HepG2 (cell line): ENCODE measurements around the gene POGLUT2. TPM values are rescaled to one million over a fixed set of nuclear protein-coding genes. Genes with fewer than 3 reads are reported as not detected.

Source experiments
- CHD4 ChIP-seq: fragments of 200-600 bp; sonication (generic); IDR thresholded peaks from 2 replicates; pipeline ENCODE4 v1.7.0; 2017; ENCODE audit warnings: mild to moderate bottlenecking, low read length, borderline replicate concordance
- HDAC1 ChIP-seq: sonication (generic); formaldehyde crosslinking; IDR thresholded peaks from 2 replicates; pipeline ENCODE4 v1.5.1; 2020; ENCODE audit warnings: mild to moderate bottlenecking, missing genetic modification reagents
- IRF2 ChIP-seq: IDR thresholded peaks from 2 replicates; pipeline ENCODE4 v1.6.1; 2018; ENCODE audit warnings: missing genetic modification reagents, missing compliant biosample characterization
- JARID2 ChIP-seq: sonication (generic); formaldehyde crosslinking; IDR thresholded peaks from 2 replicates; pipeline ENCODE4 v1.8.1; 2023; ENCODE audit warnings: missing genetic modification reagents, inconsistent platforms; ENCODE audit not compliant: insufficient replicate concordance
- KDM3A ChIP-seq: IDR thresholded peaks from 2 replicates; pipeline ENCODE4 v1.6.1; 2018; ENCODE audit warnings: low read depth, missing compliant biosample characterization
- PAWR ChIP-seq: sonication (generic); formaldehyde crosslinking; IDR thresholded peaks from 2 replicates; pipeline ENCODE4 v1.4.0; 2020; ENCODE audit warnings: missing genetic modification reagents, mild to moderate bottlenecking, borderline replicate concordance
- PHB2 ChIP-seq: fragments of 450-650 bp; IDR thresholded peaks from 2 replicates; pipeline ENCODE4 v1.6.1; 2018; ENCODE audit not compliant: partially characterized antibody
- PLRG1 ChIP-seq: fragments of 450-650 bp; conservative IDR thresholded peaks from 2 replicates; pipeline ENCODE4 v1.6.1; 2016
- REL ChIP-seq: sonication (generic); formaldehyde crosslinking; conservative IDR thresholded peaks from 2 replicates; pipeline ENCODE4 v1.8.0; 2022; ENCODE audit warnings: mild to moderate bottlenecking, missing genetic modification reagents, moderate library complexity
- SALL1 ChIP-seq: sonication (generic); formaldehyde crosslinking; IDR thresholded peaks from 2 replicates; pipeline ENCODE4 v1.8.0; 2022; ENCODE audit warnings: mild to moderate bottlenecking, missing genetic modification reagents
- TSC22D2 ChIP-seq: sonication (generic); formaldehyde crosslinking; IDR thresholded peaks from 2 replicates; pipeline ENCODE4 v1.5.1; 2020; ENCODE audit warnings: missing genetic modification reagents, mild to moderate bottlenecking, borderline replicate concordance
- ZNF207 ChIP-seq: fragments of 450-650 bp; IDR thresholded peaks from 2 replicates; pipeline ENCODE4 v1.6.1; 2016; ENCODE audit warnings: antibody characterized with exemption, borderline replicate concordance
- ZNF326 ChIP-seq: sonication (generic); formaldehyde crosslinking; IDR thresholded peaks from 2 replicates; pipeline ENCODE4 v1.4.0; 2020; ENCODE audit warnings: missing genetic modification reagents, borderline replicate concordance
- ZNF331 ChIP-seq: sonication (generic); formaldehyde crosslinking; IDR thresholded peaks from 2 replicates; pipeline ENCODE4 v1.4.0; 2020; ENCODE audit warnings: missing genetic modification reagents
- ZNF484 ChIP-seq: sonication (generic); formaldehyde crosslinking; IDR thresholded peaks from 2 replicates; pipeline ENCODE4 v1.5.1; 2020; ENCODE audit warnings: mild to moderate bottlenecking, low read depth, missing genetic modification reagents, borderline replicate concordance
- ZNF556 ChIP-seq: sonication (generic); formaldehyde crosslinking; IDR thresholded peaks from 2 replicates; pipeline ENCODE4 v1.4.0; 2020; ENCODE audit warnings: mild to moderate bottlenecking, missing genetic modification reagents, borderline replicate concordance
- ZNF720 ChIP-seq: sonication (generic); formaldehyde crosslinking; IDR thresholded peaks from 2 replicates; pipeline ENCODE4 v1.4.0; 2020; ENCODE audit warnings: missing genetic modification reagents
- ZNF761 ChIP-seq: sonication (generic); formaldehyde crosslinking; conservative IDR thresholded peaks from 2 replicates; pipeline ENCODE4 v1.4.0; 2020; ENCODE audit warnings: mild to moderate bottlenecking, missing genetic modification reagents
- ZSCAN9 ChIP-seq: IDR thresholded peaks from 2 replicates; pipeline ENCODE4 v1.6.1; 2016; ENCODE audit warnings: borderline replicate concordance
- polyA plus RNA-seq, 8 experiments: library from polyadenylated mRNA; depleted of rRNA in 3 of 8; stranded (reverse) in 7 of 8; unstranded in 1 of 8; fragments of >200 nt; fragmentation: Illumina TruSeq in 4 of 8; extraction: Trizol in 4 of 8; gene quantifications; 2 replicates each; pipeline versions ENCODE4 v1.2.1 to v1.2.3, GENCODE V29; 2011 to 2016; ENCODE audit warnings: low read depth in 4 of 8, missing spikeins in 1 of 8, mixed read lengths in 1 of 8; ENCODE audit not compliant: insufficient read depth in 1 of 8
- total RNA-seq, 5 experiments: library from RNA; depleted of rRNA; stranded (reverse); fragments of >200 nt; fragmentation: Illumina TruSeq; extraction: Trizol; gene quantifications; 2 replicates each; pipeline ENCODE4 v1.2.3, GENCODE V29; 2016; ENCODE audit warnings: low read depth in 1 of 5
- TF ChIP-seq, protein P1 (sequence below): fragments of 450-650 bp; IDR thresholded peaks from 2 replicates; pipeline ENCODE4 v1.6.1; 2016
- TF ChIP-seq, protein P2 (sequence below): sonication (generic); formaldehyde crosslinking; IDR thresholded peaks from 2 replicates; pipeline ENCODE4 v1.8.1; 2022; ENCODE audit warnings: low read depth, mild to moderate bottlenecking, missing genetic modification reagents
- TF ChIP-seq, protein P3 (sequence below): sonication (generic); formaldehyde crosslinking; IDR thresholded peaks from 2 replicates; pipeline ENCODE4 v1.4.0; 2020; ENCODE audit warnings: missing genetic modification reagents
- TF ChIP-seq, protein P4 (sequence below): sonication (generic); formaldehyde crosslinking; conservative IDR thresholded peaks from 2 replicates; pipeline ENCODE4 v1.4.0; 2020; ENCODE audit warnings: missing genetic modification reagents

Gene POGLUT2
- total and polyA plus RNA-seq, 2 of the 13 experiments (the other 11 are each of a cell fraction or from before 2014, with no cell fraction given), result 18.0 to 26.1 TPM

DNA sequence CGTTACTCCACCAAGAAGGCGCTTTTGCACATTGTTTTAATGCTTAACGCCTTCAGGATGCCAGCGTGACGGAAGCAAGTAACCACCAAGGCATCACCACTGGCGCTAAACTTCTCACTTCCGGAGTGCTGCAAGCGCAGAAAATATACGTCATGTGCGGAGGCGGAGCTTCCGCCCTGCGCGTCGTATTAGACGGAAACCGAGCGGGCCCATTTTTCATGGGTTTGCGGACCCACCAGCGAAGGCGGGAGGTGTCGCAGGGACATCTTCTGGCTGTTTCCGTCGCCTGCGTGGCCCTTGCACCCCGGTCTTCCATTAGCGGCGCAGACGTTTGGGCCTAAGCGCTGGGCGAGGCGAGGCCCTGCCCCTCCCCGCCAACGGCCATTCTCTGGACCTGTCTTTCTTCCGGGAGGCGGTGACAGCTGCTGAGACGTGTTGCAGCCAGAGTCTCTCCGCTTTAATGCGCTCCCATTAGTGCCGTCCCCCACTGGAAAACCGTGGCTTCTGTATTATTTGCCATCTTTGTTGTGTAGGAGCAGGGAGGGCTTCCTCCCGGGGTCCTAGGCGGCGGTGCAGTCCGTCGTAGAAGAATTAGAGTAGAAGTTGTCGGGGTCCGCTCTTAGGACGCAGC lies 47.0 kb upstream of the POGLUT2 start, which contains the start of gene ERCC5 (continued):
- TF ChIP-seq ZSCAN9 (CRISPR knock-in tag) (peak; percentile 87), PLRG1 (no peak), PHB2 (no peak), IRF2 (CRISPR knock-in tag) (peak; percentile 93), ZNF331 (CRISPR knock-in tag) (peak; percentile 90), ZNF761 (CRISPR knock-in tag) (peak; percentile 77; the same call in 1 of the 2 replicates), ZNF556 (peak; percentile 81; the same call in 1 of the 2 replicates), PAWR (no peak), ZNF484 (CRISPR knock-in tag) (no peak), ZNF326 (CRISPR knock-in tag) (no peak), CHD4 (no peak), ZNF207 (no peak), HDAC1 (CRISPR knock-in tag) (peak; percentile 99), TSC22D2 (CRISPR knock-in tag) (no peak), JARID2 (CRISPR knock-in tag) (no peak), SALL1 (peak; percentile 95), ZNF720 (CRISPR knock-in tag) (no peak), KDM3A (CRISPR knock-in tag) (peak; percentile 71; the same call in 1 of the 2 replicates), REL (CRISPR knock-in tag) (0 out of 2 replicates have a peak, but pooled peaks have one; percentile 48)
- TF ChIP-seq, protein P1, sequence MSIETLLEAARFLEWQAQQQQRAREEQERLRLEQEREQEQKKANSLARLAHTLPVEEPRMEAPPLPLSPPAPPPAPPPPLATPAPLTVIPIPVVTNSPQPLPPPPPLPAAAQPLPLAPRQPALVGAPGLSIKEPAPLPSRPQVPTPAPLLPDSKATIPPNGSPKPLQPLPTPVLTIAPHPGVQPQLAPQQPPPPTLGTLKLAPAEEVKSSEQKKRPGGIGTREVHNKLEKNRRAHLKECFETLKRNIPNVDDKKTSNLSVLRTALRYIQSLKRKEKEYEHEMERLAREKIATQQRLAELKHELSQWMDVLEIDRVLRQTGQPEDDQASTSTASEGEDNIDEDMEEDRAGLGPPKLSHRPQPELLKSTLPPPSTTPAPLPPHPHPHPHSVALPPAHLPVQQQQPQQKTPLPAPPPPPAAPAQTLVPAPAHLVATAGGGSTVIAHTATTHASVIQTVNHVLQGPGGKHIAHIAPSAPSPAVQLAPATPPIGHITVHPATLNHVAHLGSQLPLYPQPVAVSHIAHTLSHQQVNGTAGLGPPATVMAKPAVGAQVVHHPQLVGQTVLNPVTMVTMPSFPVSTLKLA, result peak; percentile 40
- TF ChIP-seq, protein P2, sequence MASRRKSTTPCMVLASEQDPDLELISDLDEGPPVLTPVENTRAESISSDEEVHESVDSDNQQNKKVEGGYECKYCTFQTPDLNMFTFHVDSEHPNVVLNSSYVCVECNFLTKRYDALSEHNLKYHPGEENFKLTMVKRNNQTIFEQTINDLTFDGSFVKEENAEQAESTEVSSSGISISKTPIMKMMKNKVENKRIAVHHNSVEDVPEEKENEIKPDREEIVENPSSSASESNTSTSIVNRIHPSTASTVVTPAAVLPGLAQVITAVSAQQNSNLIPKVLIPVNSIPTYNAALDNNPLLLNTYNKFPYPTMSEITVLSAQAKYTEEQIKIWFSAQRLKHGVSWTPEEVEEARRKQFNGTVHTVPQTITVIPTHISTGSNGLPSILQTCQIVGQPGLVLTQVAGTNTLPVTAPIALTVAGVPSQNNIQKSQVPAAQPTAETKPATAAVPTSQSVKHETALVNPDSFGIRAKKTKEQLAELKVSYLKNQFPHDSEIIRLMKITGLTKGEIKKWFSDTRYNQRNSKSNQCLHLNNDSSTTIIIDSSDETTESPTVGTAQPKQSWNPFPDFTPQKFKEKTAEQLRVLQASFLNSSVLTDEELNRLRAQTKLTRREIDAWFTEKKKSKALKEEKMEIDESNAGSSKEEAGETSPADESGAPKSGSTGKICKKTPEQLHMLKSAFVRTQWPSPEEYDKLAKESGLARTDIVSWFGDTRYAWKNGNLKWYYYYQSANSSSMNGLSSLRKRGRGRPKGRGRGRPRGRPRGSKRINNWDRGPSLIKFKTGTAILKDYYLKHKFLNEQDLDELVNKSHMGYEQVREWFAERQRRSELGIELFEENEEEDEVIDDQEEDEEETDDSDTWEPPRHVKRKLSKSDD (CRISPR knock-in tag), result peak; percentile 90
- TF ChIP-seq, protein P3, sequence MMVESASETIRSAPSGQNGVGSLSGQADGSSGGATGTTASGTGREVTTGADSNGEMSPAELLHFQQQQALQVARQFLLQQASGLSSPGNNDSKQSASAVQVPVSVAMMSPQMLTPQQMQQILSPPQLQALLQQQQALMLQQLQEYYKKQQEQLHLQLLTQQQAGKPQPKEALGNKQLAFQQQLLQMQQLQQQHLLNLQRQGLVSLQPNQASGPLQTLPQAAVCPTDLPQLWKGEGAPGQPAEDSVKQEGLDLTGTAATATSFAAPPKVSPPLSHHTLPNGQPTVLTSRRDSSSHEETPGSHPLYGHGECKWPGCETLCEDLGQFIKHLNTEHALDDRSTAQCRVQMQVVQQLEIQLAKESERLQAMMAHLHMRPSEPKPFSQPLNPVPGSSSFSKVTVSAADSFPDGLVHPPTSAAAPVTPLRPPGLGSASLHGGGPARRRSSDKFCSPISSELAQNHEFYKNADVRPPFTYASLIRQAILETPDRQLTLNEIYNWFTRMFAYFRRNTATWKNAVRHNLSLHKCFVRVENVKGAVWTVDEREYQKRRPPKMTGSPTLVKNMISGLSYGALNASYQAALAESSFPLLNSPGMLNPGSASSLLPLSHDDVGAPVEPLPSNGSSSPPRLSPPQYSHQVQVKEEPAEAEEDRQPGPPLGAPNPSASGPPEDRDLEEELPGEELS (CRISPR knock-in tag), result peak; percentile 72
- TF ChIP-seq, protein P4, sequence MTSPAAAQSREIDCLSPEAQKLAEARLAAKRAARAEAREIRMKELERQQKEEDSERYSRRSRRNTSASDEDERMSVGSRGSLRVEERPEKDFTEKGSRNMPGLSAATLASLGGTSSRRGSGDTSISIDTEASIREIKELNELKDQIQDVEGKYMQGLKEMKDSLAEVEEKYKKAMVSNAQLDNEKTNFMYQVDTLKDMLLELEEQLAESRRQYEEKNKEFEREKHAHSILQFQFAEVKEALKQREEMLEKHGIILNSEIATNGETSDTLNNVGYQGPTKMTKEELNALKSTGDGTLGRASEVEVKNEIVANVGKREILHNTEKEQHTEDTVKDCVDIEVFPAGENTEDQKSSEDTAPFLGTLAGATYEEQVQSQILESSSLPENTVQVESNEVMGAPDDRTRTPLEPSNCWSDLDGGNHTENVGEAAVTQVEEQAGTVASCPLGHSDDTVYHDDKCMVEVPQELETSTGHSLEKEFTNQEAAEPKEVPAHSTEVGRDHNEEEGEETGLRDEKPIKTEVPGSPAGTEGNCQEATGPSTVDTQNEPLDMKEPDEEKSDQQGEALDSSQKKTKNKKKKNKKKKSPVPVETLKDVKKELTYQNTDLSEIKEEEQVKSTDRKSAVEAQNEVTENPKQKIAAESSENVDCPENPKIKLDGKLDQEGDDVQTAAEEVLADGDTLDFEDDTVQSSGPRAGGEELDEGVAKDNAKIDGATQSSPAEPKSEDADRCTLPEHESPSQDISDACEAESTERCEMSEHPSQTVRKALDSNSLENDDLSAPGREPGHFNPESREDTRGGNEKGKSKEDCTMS (CRISPR knock-in tag), result no peak
